ENCODE measurements around the gene SIRPB1.
"Not testable (repeated sequence)": the region's sequence is repeated elsewhere in the genome, so short reads cannot be mapped to it uniquely, and the experiment has no call there.

The SIRPB1 gene

GRCh38 chr20:1587781-1588532 is 31.9 kb downstream of the SIRPB1 start:
- no peak overlapping the region for H3K27ac Mint-ChIP-seq

GRCh38 chr20:1579488-1579887 is 40.3 kb downstream of the SIRPB1 start:
- H3K4me1 Mint-ChIP-seq: no peaks in the 10 kb centered on the region
- H3K36me3 Mint-ChIP-seq: peaks cover 1% of the 10 kb centered on the region
- H3K27me3 Mint-ChIP-seq: no peaks in the 10 kb centered on the region
- H3K27ac Mint-ChIP-seq: no peak overlapping the region
- no peaks in the 10 kb centered on the region for H3K9me3 Mint-ChIP-seq
- H3K4me3 Mint-ChIP-seq: no peak overlapping the region

More at GRCh38 chr20:1587781-1588532, 31.9 kb downstream of the SIRPB1 start:
- H3K4me3 Mint-ChIP-seq: no peak overlapping the region
- H3K36me3 Mint-ChIP-seq: no peaks in the 10 kb centered on the region
- no peaks in the 10 kb centered on the region for H3K4me1 Mint-ChIP-seq
- H3K9me3 Mint-ChIP-seq: no peaks in the 10 kb centered on the region
- no peaks in the 10 kb centered on the region for H3K27me3 Mint-ChIP-seq

GRCh38 chr20:1577906-1578305 is 41.9 kb downstream of the SIRPB1 start:
- H3K4me3 Mint-ChIP-seq: no peak overlapping the region
- H3K27ac Mint-ChIP-seq: no peak overlapping the region
- H3K9me3 Mint-ChIP-seq: no peaks in the 10 kb centered on the region
- peaks cover 1% of the 10 kb centered on the region for H3K36me3 Mint-ChIP-seq
- H3K27me3 Mint-ChIP-seq: no peaks in the 10 kb centered on the region
- no peaks in the 10 kb centered on the region for H3K4me1 Mint-ChIP-seq

- not testable (repeated sequence) for H3K4me3 Mint-ChIP-seq, H3K4me1 Mint-ChIP-seq, H3K9me3 Mint-ChIP-seq, H3K27ac Mint-ChIP-seq, H3K36me3 Mint-ChIP-seq, H3K27me3 Mint-ChIP-seq
These were observed 42.5 kb downstream of the SIRPB1 start for GRCh38 chr20:1577313-1577712.

- H3K27ac Mint-ChIP-seq: no peak overlapping the region
- H3K27me3 Mint-ChIP-seq: no peaks in the 10 kb centered on the region
These were observed 43.2 kb downstream of the SIRPB1 start for GRCh38 chr20:1576641-1577040.

GRCh38 chr20:1576003-1576402 is 43.8 kb downstream of the SIRPB1 start:
- not testable (repeated sequence) for H3K4me1 Mint-ChIP-seq, H3K9me3 Mint-ChIP-seq, H3K4me3 Mint-ChIP-seq, H3K27me3 Mint-ChIP-seq, H3K27ac Mint-ChIP-seq, H3K36me3 Mint-ChIP-seq

More at GRCh38 chr20:1576641-1577040, 43.2 kb downstream of the SIRPB1 start:
- peaks cover 1% of the 10 kb centered on the region for H3K36me3 Mint-ChIP-seq
- H3K4me3 Mint-ChIP-seq: no peak overlapping the region
- H3K9me3 Mint-ChIP-seq: no peaks in the 10 kb centered on the region
- H3K4me1 Mint-ChIP-seq: no peaks in the 10 kb centered on the region

GRCh38 chr20:1571583-1571982 is 48.2 kb downstream of the SIRPB1 start:
- not testable (repeated sequence) for H3K27ac Mint-ChIP-seq, H3K4me1 Mint-ChIP-seq, H3K4me3 Mint-ChIP-seq, H3K9me3 Mint-ChIP-seq, H3K27me3 Mint-ChIP-seq
- H3K36me3 Mint-ChIP-seq: peaks cover 11% of the 10 kb centered on the region

Data from activated naive CD4-positive, alpha-beta T cell treated with anti-CD3 and anti-CD28 coated beads, Interleukin-2, amount 50 U/mL, for 24 hours (primary cell).